GM18505 (cell line): Measurements from ENCODE around the gene CHN2.

ENCODE experiments used
- ATAC-seq: cut with Tn5 transposase; IDR thresholded peaks from one replicate; pipeline ENCODE4 v1.9.1; 2021; ENCODE audit not compliant: unreplicated experiment
- POLR2A ChIP-seq: IDR thresholded peaks from 4 replicates; pipeline ENCODE4 v1.6.1; 2011; ENCODE audit warnings: borderline replicate concordance; ENCODE audit not compliant: insufficient read depth, insufficient read length; ENCODE audit errors: extremely low read depth

Gene CHN2

DNA sequence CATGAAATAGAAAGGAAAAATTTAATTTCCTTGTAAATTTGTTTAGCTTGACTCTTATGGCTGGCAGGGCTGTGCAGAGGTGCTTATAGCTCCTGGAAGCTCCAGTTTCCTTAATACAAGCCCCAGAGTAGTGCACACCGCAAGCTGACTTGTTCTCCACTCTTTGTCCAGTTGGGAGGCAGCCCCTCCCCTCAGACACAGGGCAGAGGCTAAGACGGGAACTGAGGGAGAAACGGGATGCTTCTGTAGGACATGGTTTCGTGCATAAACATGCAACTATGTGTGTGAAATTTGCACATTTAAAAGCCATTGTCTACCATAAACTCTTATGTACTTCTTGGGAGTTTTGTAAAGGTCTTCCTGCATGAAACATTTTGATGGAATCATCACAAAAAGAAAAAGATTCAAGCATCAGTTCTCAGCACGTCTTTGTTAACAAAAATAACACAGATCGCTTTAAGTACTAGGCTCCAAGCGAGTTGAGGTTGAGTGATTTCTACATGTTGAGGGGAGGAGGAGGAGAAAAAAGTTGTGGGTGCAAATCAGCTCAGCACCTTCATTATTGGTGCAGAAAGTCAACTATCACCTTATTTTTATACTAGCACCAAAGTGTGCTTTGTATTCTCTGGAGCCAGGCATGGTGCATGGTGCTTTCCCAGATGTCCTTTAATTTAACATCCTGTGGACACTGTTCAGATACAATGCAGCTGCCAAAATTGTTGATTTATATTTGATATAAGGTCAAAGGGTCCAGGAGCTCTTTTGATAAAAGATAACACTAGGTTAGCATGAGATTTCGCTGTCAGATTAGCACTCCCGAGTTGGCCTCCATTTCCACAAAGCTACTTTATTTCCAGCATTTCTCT, 124.5 kb downstream of the CHN2 start:
- ATAC-seq: no peak
- TF ChIP-seq POLR2A: no peak

DNA sequence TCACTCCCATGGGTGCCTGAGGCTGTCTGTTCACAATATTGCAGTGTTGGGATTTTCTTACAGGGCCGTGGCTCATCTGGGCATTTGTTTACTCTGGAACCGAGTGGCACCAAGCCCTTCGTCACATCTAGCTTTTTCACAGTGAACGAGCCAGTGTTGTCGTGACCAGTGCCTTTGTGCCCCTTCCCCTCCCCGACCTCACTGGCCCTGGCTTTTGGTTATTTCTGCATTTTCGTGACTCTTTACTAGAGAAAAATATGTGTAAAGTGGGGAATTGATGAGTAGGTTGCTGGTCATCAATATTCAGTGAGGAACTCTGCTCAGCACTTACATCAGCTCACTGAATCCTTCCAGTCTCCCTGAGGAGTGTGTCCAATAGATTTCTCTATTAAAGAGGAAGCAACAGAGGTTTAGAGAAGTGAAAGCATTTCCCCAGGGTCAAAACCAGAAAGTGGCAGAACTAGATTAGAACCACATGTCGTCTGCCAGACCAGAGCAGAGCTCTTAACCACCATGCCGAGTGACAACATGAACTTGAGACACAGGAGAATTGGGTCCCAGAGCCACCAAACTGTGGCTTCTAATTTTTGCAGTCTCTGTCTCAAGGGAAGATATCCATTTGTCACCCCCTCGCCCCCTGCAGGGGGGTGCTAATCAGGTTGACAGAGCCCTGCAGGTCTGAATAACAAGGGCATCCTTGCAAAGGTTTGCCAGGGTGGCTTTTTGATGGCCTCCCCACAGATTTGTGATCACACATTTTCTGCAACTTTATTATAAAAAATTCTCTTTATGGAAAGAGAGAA, 125.3 kb downstream of the CHN2 start:
- no peak for TF ChIP-seq POLR2A
- peak; percentile 73 for ATAC-seq

DNA sequence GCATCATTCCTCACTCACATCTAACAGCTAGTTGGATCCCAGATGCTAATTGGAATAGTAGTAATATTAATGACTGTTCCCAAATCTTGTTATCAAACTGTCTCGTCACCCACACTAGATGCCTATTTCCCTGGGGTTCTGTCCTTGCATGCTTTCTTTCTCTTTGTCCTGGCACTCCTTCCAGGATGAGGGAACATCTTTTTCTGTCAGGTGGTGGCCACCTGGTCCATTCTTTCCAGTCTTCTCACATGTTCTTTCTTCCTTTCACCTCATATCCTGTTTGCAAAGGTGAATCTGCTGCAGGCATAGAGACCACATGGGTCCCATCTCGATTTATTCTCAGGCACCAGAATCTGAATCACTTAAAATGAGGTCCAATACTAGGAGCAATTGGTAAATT, 126.0 kb downstream of the CHN2 start:
- TF ChIP-seq POLR2A: no peak

DNA sequence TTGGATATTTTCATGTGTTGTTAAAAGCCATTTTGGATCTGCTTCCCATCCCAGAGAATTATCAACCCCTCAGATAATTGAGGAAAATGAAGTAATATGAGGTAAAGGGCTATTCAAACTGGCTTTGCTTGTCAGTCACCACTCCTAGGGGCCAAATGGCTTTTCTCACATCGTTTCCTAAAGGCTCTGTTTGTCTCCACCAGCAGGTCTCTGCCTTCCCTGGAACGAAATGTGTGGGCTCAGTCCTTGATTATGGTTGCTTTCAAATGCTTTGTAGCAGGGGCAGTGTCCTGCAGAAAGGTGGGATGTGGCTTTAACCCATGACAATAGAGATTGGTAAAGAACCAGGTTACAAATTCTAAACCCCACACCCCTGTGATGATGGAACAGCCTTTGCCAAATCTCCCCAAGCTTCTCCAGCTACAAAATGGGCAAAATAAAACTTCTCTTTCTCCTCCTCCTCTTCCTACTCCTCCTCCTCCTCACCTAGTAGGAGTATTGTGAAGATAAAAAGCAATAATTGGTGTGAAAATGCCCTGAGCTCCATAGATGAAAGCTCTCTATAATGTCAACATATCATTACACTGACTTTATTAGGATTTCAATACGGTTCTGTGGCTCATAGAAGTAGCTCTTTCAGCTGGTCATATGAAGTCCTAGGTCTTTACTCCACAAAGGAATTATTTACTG, 127.6 kb downstream of the CHN2 start:
- no peak for ATAC-seq
- TF ChIP-seq POLR2A: no peak

More for the DNA sequence above, 126.0 kb downstream of the CHN2 start:
- ATAC-seq: no peak

DNA sequence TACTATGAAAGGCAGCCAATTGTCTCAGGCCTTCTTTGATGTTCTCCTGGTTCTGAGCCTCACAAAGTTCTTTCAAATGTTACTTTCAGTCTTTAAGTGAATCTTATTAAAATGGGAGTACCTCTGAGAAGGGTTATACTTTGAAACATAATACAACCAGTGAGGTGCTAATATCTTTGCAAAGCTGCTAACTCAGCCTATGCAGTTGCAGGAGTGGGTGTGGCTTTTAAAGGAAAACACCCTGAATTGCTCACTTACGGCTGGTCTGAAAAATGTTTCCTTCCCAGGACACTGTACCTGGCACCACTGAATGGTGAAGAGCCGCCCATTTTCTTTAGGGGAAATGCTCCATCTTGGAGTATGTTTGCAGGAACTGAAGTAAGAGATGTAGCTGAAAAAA, 130.9 kb downstream of the CHN2 start:
- ATAC-seq: no peak
- no peak for TF ChIP-seq POLR2A

DNA sequence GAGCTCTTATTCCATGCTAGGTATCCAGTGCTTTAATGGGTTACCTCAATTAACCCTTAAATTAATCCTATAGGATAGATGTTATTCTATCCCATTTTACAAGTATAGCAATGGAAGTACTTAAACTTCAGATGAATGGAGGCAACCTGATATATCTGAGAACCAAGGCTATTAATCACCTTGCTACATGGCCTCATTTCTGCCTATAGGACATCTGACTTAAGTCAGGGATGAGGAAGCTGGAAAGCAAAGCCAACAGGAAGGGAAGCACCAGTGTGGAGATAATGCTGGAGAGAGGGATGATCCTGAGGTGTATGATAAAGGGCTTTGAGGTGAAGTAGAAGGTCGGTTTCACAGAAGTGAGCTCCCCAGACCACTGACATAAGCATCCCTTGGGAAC, 132.3 kb downstream of the CHN2 start:
- ATAC-seq: no peak
- no peak for TF ChIP-seq POLR2A

DNA sequence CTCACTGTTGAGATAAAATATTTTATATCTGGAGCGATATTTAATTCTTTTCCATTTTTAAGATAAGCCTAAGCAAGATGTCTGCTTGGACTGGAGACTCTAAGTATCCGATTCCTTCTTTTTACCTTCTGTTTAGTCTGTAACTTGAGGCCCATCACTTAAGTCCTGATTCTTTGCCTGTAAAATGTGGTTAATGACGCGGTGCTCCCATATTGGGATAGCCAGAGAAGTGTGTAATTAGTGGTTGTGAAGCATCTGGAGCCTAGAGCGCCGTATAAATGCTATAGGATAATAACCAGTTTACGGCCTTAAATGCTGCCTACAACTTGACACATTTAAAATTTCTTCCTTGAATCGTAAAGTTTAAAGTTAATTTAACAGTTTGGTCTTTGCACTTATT, 132.9 kb downstream of the CHN2 start:
- TF ChIP-seq POLR2A: no peak
- no peak for ATAC-seq

DNA sequence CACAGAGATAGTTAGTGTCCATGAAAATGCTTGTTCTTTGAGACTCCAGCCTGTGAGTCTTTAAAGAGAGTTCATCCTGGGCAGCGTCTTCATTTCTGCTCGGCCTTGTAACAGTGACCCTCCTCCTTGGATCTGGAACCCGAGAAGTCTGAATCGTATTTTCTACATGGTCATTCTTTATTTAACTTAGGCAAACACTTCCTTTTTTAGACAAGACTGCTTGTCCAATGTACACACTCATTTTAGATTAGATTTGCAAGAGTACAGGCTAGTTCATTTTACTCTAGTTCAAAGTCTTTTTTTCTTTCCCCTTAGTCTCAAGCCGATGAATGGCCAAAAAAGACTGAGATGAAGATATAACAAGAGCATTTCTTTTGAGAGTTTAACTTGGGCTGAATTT, 133.5 kb downstream of the CHN2 start:
- no peak for TF ChIP-seq POLR2A
- ATAC-seq: no peak

DNA sequence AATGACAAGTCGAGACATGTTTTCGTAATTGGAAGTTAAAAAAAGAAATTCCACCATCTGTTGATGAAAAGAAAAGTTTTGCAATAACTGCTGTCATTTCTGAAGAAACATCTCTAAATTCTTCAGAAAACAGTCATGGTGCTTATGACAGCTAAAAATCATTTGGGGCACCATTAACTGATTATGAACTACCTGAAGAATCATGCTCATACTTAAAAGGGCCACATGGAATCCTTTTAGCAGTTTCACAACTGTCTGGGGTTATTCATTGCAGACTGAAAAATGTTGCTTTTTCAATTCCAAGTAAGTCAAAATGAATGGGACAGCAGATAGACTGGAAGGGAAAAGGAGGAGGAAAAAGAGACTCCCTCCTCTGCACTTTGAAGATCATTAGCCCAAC, 134.2 kb downstream of the CHN2 start:
- TF ChIP-seq POLR2A: no peak
- no peak for ATAC-seq

DNA sequence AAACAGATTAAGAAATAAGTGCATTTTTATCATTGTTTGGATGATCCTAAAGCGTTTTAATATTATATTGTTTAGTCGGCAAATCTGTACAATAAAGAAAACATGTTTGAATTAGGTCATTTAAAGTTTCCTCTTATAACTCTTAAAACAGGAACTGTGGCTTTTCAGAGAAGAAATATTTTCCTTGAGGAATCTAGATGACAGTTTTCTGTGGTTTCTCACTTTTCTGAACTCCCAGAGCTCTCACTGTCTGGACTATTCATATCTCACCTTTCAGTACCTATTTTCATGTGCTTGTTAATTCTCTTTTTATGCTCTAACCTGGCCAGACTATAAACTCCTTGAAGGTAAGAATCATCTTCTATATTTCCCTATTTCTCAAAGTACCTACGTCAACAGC, 135.1 kb downstream of the CHN2 start:
- TF ChIP-seq POLR2A: no peak
- ATAC-seq: no peak

DNA sequence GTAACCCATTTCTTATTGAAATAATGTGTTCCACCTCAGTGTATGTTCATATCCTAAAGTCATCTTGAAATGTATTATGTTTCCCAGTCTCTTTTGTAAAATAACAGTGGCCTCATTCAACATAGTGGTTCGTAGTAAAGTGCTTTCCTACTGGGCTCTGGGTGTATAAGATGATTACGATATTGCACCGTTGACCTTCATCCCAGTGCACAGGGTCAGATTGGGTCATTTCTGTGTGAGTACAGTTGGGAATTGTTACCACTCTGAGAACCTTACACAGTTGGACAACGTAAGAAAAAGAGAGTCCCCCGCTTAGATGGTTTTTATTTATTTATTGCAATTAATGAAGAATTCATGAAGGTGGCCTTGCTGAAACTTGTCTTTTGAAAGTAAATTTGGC, 135.6 kb downstream of the CHN2 start:
- no peak for ATAC-seq
- no peak for TF ChIP-seq POLR2A

DNA sequence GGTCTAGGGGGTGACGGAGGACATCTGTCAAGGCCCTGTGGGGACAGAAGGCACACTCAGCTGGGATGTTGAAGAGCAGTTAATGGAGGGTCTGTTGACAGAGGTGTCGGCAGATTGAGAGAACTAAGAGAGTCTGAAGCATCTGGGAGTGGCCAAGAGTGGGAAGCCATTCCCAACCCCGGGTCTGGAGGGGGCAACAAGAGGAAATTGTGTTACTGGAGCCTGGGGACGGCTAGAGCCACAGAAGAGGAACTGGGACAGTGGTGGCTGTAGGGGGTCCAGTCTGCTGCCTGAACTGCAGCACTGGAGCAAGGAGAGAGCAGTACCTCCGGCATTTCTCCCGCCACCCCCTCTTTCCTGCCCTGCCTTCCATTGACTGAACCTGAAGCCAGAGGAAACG, 136.6 kb downstream of the CHN2 start:
- ATAC-seq: no peak
- no peak for TF ChIP-seq POLR2A

DNA sequence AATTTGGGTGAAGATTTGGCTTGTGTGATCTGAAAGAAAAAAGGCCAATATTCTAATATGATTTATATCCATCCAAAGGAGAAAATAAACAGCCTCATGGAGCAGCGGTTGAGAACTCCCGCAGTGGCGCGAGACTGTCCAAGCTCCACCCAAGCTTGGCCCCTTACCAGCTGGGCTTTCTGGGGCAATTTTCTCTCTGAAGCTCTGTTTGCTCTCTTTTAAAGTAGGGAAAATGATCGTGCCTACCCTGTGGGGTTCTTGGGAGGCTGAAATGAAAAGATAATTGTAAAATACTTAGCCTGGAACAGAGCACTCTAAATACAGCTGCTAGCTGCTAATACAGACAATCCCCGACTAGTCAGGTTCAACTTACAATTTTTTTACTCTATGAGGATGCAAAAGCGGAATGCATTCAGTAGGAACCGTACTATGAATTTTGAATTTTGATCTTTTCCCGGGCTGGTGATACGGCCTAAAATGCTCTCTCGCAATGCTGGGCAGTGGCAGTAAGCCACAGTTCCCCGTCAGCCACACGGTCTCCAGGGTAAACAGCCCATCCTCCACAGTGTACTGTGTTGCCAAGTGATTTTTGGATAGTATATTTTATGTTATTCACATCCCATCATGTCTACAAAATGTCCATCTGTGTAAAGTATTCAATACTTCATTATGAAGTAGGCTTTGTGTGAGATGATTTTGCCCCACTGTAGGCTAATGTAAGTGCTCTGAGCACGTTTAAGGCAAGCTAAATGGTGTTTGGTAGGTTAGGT, 137.7 kb downstream of the CHN2 start:
- no peak for ATAC-seq
- TF ChIP-seq POLR2A: no peak
